Prostate gland (tissue), 2 donors: ENCODE measurements around the gene SNPH. TPM values are rescaled to one million over a fixed set of nuclear protein-coding genes. Genes with fewer than 3 reads are reported as not detected.
"Not testable (repeated sequence)": the region's sequence is repeated elsewhere in the genome, so short reads cannot be mapped to it uniquely, and the experiment has no call there.

ENCODE experiments used
- DNase-seq: peaks from one replicate; pipeline ENCODE4 v3.0.0-alpha.2; 2019; ENCODE audit warnings: low spot score
- H3K27ac ChIP-seq, 2 donors: fragments of 200-600 bp; sonication (generic); 2 replicates each; pipeline ENCODE4 v1.5.1; 2017 to 2019
- H3K27me3 ChIP-seq: fragments of 200-600 bp; sonication (generic); replicated peaks from 2 replicates; pipeline ENCODE4 v1.5.1; 2019; ENCODE audit not compliant: insufficient read depth
- H3K36me3 ChIP-seq, 2 donors: fragments of 200-600 bp; sonication (generic); 1 replicate in 1 of 2; 2 replicates in 1 of 2; pipeline versions ENCODE4 v1.5.1 to v1.8.1; 2017 to 2019
- H3K4me1 ChIP-seq: fragments of 200-600 bp; sonication (generic); replicated peaks from 2 replicates; pipeline ENCODE4 v1.5.1; 2019
- H3K4me3 ChIP-seq, 2 donors: fragments of 200-600 bp; sonication (generic); 2 replicates each; pipeline ENCODE4 v1.5.1; 2017 to 2019
- H3K9me3 ChIP-seq: fragments of 200-600 bp; sonication (generic); 2 replicates; pipeline ENCODE4 v1.5.1; 2017
- CTCF ChIP-seq, 4 experiments: fragments of 200-600 bp in 2 of 4; fragments of 450-650 bp in 2 of 4; sonication (generic) in 2 of 4; IDR thresholded peaks; 1 replicate in 3 of 4; 2 replicates in 1 of 4; pipeline ENCODE4 v1.5.1; 2016 to 2019; ENCODE audit warnings: antibody characterized with exemption in 4 of 4, mild to moderate bottlenecking in 2 of 4, moderate library complexity in 2 of 4
- POLR2A ChIP-seq: fragments of 450-650 bp; IDR thresholded peaks from one replicate; pipeline ENCODE4 v1.6.1; 2016; ENCODE audit warnings: antibody characterized with exemption, mild to moderate bottlenecking
- POLR2AphosphoS5 ChIP-seq: sonication (generic); formaldehyde crosslinking; IDR thresholded peaks from one replicate; pipeline ENCODE4 v1.6.1; 2017; ENCODE audit warnings: antibody characterized with exemption
- WGBS: methylation state at CpG from one replicate; pipeline ENCODE4 v1.1.5; 2018; 5-methylcytosine and 5-hydroxymethylcytosine counted together
- intact Hi-C: fragments of 100-400 bp; cut with DNase I; formaldehyde crosslinking; loops from one replicate; pipeline ENCODE4 v1.14.2; 2022
- total RNA-seq, 2 donors: library from RNA; depleted of rRNA; stranded (reverse); fragments of >200 nt; gene quantifications; one replicate each; pipeline ENCODE4 v1.1.0, GENCODE V29; 2016

SNPH gene
- total RNA-seq, 2 donors from 2014 or later, result 4.5 to 12.3 TPM

- no peak overlapping the region for H3K4me3 ChIP-seq
- H3K27me3 ChIP-seq, result no peaks in the 10 kb centered on the region
- H3K36me3 ChIP-seq, result no peaks in the 10 kb centered on the region
- WGBS, result 16% methylated on average over 14 of the region's 14 CpGs
- no peaks in the 10 kb centered on the region for H3K9me3 ChIP-seq
- H3K27ac ChIP-seq, result no peak overlapping the region
- TF ChIP-seq POLR2AphosphoS5 (peak; percentile 34), POLR2A (no peak), CTCF (IDR thresholded peaks at IDR 0.05) (no peak)
- DNase-seq, result peak; percentile 68
- peaks cover 8% of the 10 kb centered on the region for H3K4me1 ChIP-seq
- intact Hi-C loops, result no loop called here
Measured at GRCh38 chr20:1336699-1337367, 70.7 kb downstream of the SNPH start.

- intact Hi-C loops, result no loop called here
- Histone ChIP-seq H3K36me3 (no peaks in the 10 kb centered on the region), H3K4me1 (peaks cover 8% of the 10 kb centered on the region), H3K4me3 (no peak overlapping the region), H3K27me3 (no peaks in the 10 kb centered on the region), H3K27ac (no peak overlapping the region), H3K9me3 (no peaks in the 10 kb centered on the region)
- WGBS, result 45% methylated on average over 5 of the region's 5 CpGs
- no peak for TF ChIP-seq POLR2AphosphoS5
- TF ChIP-seq CTCF (IDR thresholded peaks at IDR 0.05), result no peak
- TF ChIP-seq POLR2A, result no peak
- DNase-seq, result no peak
Measured at GRCh38 chr20:1337441-1337840, 71.3 kb downstream of the SNPH start.

GRCh38 chr20:1338096-1338495 is 72.0 kb downstream of the SNPH start:
- H3K9me3 ChIP-seq, result no peaks in the 10 kb centered on the region
- WGBS, result 94% methylated on average over 5 of the region's 5 CpGs
- no peak for DNase-seq
- H3K36me3 ChIP-seq, result no peaks in the 10 kb centered on the region
- no peak overlapping the region for H3K4me3 ChIP-seq
- TF ChIP-seq POLR2AphosphoS5 (no peak), CTCF (IDR thresholded peaks at IDR 0.05) (no peak), POLR2A (no peak)
- no peak overlapping the region for H3K27ac ChIP-seq
- peaks cover 8% of the 10 kb centered on the region for H3K4me1 ChIP-seq
- intact Hi-C loops, result no loop called here
- H3K27me3 ChIP-seq, result no peaks in the 10 kb centered on the region

- H3K27ac ChIP-seq, result no peak overlapping the region
- H3K9me3 ChIP-seq, result no peaks in the 10 kb centered on the region
- intact Hi-C loops, result no loop called here
- 89% methylated on average over 4 of the region's 4 CpGs for WGBS
- no peak overlapping the region for H3K4me3 ChIP-seq
- no peaks in the 10 kb centered on the region for H3K27me3 ChIP-seq
- no peak for DNase-seq
- no peak for TF ChIP-seq POLR2AphosphoS5
- no peak for TF ChIP-seq CTCF (IDR thresholded peaks at IDR 0.05)
- TF ChIP-seq POLR2A, result no peak
- peaks cover 8% of the 10 kb centered on the region for H3K4me1 ChIP-seq
- H3K36me3 ChIP-seq, result no peaks in the 10 kb centered on the region
Measured at GRCh38 chr20:1338801-1339200, 72.7 kb downstream of the SNPH start.

- no peak overlapping the region for H3K4me3 ChIP-seq
- H3K9me3 ChIP-seq, result no peaks in the 10 kb centered on the region
- intact Hi-C loops, result no loop called here
- H3K27me3 ChIP-seq, result no peaks in the 10 kb centered on the region
- no peak for TF ChIP-seq CTCF (IDR thresholded peaks at IDR 0.05)
- TF ChIP-seq POLR2A, result no peak
- TF ChIP-seq POLR2AphosphoS5, result no peak
- WGBS, result 77% methylated on average over 5 of the region's 5 CpGs
- no peak for DNase-seq
- H3K4me1 ChIP-seq, result peaks cover 8% of the 10 kb centered on the region
- H3K36me3 ChIP-seq, result no peaks in the 10 kb centered on the region
- H3K27ac ChIP-seq, result no peak overlapping the region
Measured at GRCh38 chr20:1341561-1342265, 75.6 kb downstream of the SNPH start.

- H3K9me3 ChIP-seq, H3K4me3 ChIP-seq, H3K27ac ChIP-seq, DNase-seq, H3K27me3 ChIP-seq, H3K36me3 ChIP-seq, H3K4me1 ChIP-seq, intact Hi-C loops: not testable (repeated sequence)
- WGBS, result 74% methylated on average over 8 of the region's 8 CpGs
Measured at GRCh38 chr20:1343446-1344124, 77.5 kb downstream of the SNPH start.
